ENCODE data around the gene LURAP1L. TPM values are rescaled to one million over a fixed set of nuclear protein-coding genes. Genes with fewer than 3 reads are reported as not detected.
A peak's percentile ranks its signal among the peaks of the same experiment; 100 is the strongest.

Gene LURAP1L
- total RNA-seq, 2 donors from 2014 or later, result 3.8 to 4.7 TPM

- peak; percentile 53 to 70 for ATAC-seq
- intact Hi-C loops (cut with DNase I), result loop anchor here in 1 of 2 donors (5.0 kb wide), 1 partner anchor 36 kb away; no protein-coding TSS in a partner anchor
- peak; percentile 43 for DNase-seq
Observed at GRCh38 chr9:12775679-12776512, 1.1 kb downstream of the LURAP1L start.

- ATAC-seq, result peak; percentile 90 to 96
- intact Hi-C loops (cut with DNase I), result loop anchor here in 1 of 2 donors (5.0 kb wide), 1 partner anchor 36 kb away; no protein-coding TSS in a partner anchor
- peak; percentile 82 for DNase-seq
Observed at GRCh38 chr9:12776513-12777055, 1.8 kb downstream of the LURAP1L start.

GRCh38 chr9:12777121-12778022, 2.6 kb downstream of the LURAP1L start:
- no peak for DNase-seq
- intact Hi-C loops (cut with DNase I), result loop anchor here in 1 of 2 donors (5.0 kb wide), 1 partner anchor 35 kb away; no protein-coding TSS in a partner anchor
- ATAC-seq, result no peak

GRCh38 chr9:12778389-12778788, 3.6 kb downstream of the LURAP1L start:
- intact Hi-C loops (cut with DNase I), result loop anchor here in 1 of 2 donors (5.0 kb wide), 1 partner anchor 34 kb away; no protein-coding TSS in a partner anchor
- DNase-seq, result no peak
- ATAC-seq, result no peak

GRCh38 chr9:12781226-12781733, 6.5 kb downstream of the LURAP1L start:
- DNase-seq, result no peak
- ATAC-seq, result no peak

GRCh38 chr9:12783767-12784460, 9.1 kb downstream of the LURAP1L start:
- intact Hi-C loops (cut with DNase I), result loop anchor here in 1 of 2 donors (10.0 kb wide), 1 partner anchor 201 kb away; no protein-coding TSS in a partner anchor
- DNase-seq (no peak), ATAC-seq (no peak)

More at GRCh38 chr9:12781226-12781733, 6.5 kb downstream of the LURAP1L start:
- intact Hi-C loops (cut with DNase I), result loop anchor here in 1 of 2 donors (10.0 kb wide), 1 partner anchor 204 kb away; no protein-coding TSS in a partner anchor

GRCh38 chr9:12784461-12785259, 9.8 kb downstream of the LURAP1L start:
- no peak for DNase-seq
- intact Hi-C loops (cut with DNase I), result loop anchor here in 1 of 2 donors (10.0 kb wide), 1 partner anchor 200 kb away; no protein-coding TSS in a partner anchor
- ATAC-seq, result peak in 1 of 2 donors; percentile 58

- intact Hi-C loops (cut with DNase I), result loop anchor here in 1 of 2 donors (10.0 kb wide), 1 partner anchor 199 kb away; no protein-coding TSS in a partner anchor
- DNase-seq (no peak), ATAC-seq (peak; percentile 44 to 70)
Observed at GRCh38 chr9:12785260-12785770, 10.5 kb downstream of the LURAP1L start.

- DNase-seq (no peak), ATAC-seq (no peak)
- intact Hi-C loops (cut with DNase I), result loop anchor here in 1 of 2 donors (10.0 kb wide), 1 partner anchor 199 kb away; no protein-coding TSS in a partner anchor
Observed at GRCh38 chr9:12785941-12786340, 11.1 kb downstream of the LURAP1L start.

GRCh38 chr9:12790001-12790400, 15.2 kb downstream of the LURAP1L start:
- ATAC-seq (no peak), DNase-seq (no peak)
- intact Hi-C loops (cut with DNase I), result no loop called here

GRCh38 chr9:12790883-12791282, 16.1 kb downstream of the LURAP1L start:
- no peak for DNase-seq
- intact Hi-C loops (cut with DNase I), result no loop called here
- ATAC-seq, result no peak

GRCh38 chr9:12794101-12794799, 19.4 kb downstream of the LURAP1L start:
- intact Hi-C loops (cut with DNase I), result no loop called here
- no peak for ATAC-seq
- DNase-seq, result no peak

GRCh38 chr9:12796601-12797000, 21.8 kb downstream of the LURAP1L start:
- intact Hi-C loops (cut with DNase I), result no loop called here
- no peak for ATAC-seq
- no peak for DNase-seq

GRCh38 chr9:12797037-12797436, 22.2 kb downstream of the LURAP1L start:
- no peak for ATAC-seq
- intact Hi-C loops (cut with DNase I), result no loop called here

GRCh38 chr9:12798066-12798770, 23.4 kb downstream of the LURAP1L start:
- intact Hi-C loops (cut with DNase I), result no loop called here
- no peak for DNase-seq
- ATAC-seq, result no peak

More at GRCh38 chr9:12797037-12797436, 22.2 kb downstream of the LURAP1L start:
- DNase-seq, result no peak

- intact Hi-C loops (cut with DNase I), result no loop called here
- ATAC-seq (no peak), DNase-seq (no peak)
Observed at GRCh38 chr9:12801187-12801586, 26.4 kb downstream of the LURAP1L start.
